H54 (cell line): ENCODE measurements around the gene PLBD2.

Source experiments
- DNase-seq: peaks from one replicate; pipeline ENCODE4 v3.0.0; 2011; ENCODE audit warnings: low spot score, mixed read lengths; ENCODE audit not compliant: insufficient read length
- FAIRE-seq: peaks from 3 replicates; lab custom pipeline; 2011; peaks lifted over from hg19 to GRCh38; lab: Jason Lieb, UNC
- POLR2A ChIP-seq: IDR thresholded peaks from 2 replicates; pipeline ENCODE4 v1.6.1; 2011; ENCODE audit warnings: low read depth, mild to moderate bottlenecking, low read length

PLBD2 gene

DNA sequence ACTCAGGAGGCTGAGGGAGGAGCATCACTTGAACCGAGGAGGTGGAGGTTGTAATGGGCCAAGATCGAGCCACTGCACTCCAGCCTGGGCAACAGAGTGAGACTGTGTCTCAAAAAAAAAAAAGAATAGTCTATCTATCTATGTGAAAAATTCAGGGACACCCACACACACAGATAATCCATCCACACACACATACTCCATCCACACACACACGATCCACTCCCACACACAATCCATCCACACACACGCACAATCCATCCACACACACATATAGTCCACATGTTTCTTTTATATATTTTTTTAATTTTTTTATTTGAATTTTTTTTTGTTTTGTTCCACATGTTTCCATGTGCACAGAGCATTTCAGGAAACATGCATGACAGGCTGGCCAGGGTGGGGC is 42.0 kb downstream of the PLBD2 start:
- no peak for TF ChIP-seq POLR2A
- no peak for FAIRE-seq
- no peak for DNase-seq

GRCh38 chr12:113401066-113402000 is 42.9 kb downstream of the PLBD2 start:
- TF ChIP-seq POLR2A: no peak

DNA sequence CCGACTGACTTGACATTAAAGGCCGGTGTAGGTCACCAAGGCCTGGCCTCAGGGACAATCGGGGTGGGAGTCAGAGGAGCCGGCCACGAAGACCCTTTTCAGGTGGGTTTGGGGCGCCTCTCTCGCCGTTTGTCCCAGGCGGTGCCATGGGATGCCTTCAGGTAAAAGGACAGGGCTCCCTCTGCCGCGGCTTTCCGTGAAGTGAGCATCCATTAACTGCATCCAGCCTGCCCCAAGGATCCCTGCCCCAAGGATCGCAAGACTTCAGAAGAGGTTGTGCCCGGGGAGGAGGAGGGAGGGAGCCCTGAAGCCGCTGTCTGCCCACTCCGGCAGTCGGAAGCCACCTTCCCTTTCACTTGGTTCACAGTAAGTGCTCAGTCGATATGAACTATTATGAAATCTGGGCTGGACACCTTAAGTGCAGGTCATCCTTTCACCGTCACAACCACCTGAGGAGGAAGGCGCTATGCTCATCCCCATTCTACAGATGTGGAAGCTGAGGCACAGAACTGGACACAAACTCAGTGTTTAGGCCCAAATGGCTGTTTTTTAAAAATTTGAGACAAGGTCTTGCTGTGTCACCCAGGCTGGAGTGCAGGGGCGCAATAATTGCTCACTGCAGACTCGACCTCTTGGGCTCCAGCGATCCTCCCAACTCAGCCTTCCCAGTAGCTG is 44.3 kb downstream of the PLBD2 start:
- DNase-seq (no peak), FAIRE-seq (no peak)
- TF ChIP-seq POLR2A: no peak

More at GRCh38 chr12:113401066-113402000, 42.9 kb downstream of the PLBD2 start:
- no peak for DNase-seq
- FAIRE-seq: no peak

- FAIRE-seq (no peak), DNase-seq (no peak)
- no peak for TF ChIP-seq POLR2A
Observed at GRCh38 chr12:113403435-113404415, 45.3 kb downstream of the PLBD2 start, which contains the start of gene SDS. Gene SDS, minus strand, starts transcription at chr12:113403887. Its CDS starts 4,179 bp downstream, at chr12:113399708.

- TF ChIP-seq POLR2A: no peak
- DNase-seq (no peak), FAIRE-seq (no peak)
Observed at GRCh38 chr12:113405694-113406093, 47.3 kb downstream of the PLBD2 start.

GRCh38 chr12:113407931-113408600 is 49.7 kb downstream of the PLBD2 start:
- no peak for FAIRE-seq

DNA sequence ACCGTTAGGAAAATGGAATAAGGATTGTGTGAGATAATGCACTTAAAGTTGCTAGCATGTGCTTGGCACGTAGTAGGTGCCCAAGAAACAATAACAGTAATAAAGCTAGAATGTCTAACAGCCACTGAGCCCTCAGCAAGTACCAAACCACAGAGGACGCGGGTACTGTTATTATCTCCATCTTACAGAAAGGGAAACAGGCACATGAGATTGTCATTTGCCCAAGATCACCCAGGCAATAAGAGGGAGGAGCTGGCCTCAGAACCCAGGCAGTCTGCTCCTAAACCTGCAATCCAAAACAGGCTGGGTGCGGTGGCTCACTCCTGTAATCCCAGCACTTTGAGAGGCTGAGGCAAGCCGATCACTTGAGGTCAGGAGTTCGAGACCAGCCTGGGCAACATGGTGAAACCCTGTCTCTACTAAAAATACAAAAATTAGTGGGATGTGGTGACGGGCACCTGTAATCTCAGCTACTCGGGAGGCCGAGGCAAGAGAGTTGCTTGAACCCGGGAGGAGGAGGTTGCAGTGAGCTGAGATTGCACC is 50.4 kb downstream of the PLBD2 start:
- no peak for TF ChIP-seq POLR2A
- DNase-seq (no peak), FAIRE-seq (no peak)

More at GRCh38 chr12:113407931-113408600, 49.7 kb downstream of the PLBD2 start:
- no peak for DNase-seq
- no peak for TF ChIP-seq POLR2A

DNA sequence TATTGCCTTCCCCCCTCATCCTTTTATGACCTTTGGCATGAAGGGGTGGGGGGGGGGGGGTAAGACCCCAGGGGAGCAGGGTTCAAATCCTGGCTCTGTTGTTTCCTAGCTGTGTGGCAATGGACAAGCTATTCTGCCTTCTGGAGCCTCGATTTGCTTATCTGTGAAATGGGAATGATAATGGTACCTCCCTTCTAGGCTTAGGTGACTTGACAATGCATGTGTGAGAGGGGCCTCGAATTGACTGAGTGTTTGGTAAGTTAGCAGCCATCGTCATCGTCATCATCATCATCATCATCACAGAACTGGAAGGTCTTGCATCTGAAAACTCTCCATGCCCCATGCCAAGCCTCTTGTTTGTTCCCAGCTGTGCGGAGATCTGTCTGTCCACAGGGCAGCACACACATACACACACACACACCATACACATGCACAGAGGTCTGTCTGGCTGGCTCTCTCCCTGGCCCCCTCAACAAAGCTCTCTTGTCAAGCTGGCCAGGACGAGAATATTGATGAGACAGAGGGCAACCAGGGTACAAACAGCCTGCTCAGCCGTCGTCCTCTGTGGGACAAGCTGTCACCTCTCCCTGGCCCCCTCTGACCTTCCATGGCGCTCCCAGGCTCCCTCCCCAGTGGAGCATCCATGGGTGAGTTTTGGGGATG is 51.2 kb downstream of the PLBD2 start:
- DNase-seq: no peak

GRCh38 chr12:113413488-113413939 is 55.1 kb downstream of the PLBD2 start:
- FAIRE-seq: no peak
- no peak for DNase-seq
- TF ChIP-seq POLR2A: no peak

More for the DNA sequence above, 51.2 kb downstream of the PLBD2 start:
- no peak for TF ChIP-seq POLR2A
- FAIRE-seq: no peak

DNA sequence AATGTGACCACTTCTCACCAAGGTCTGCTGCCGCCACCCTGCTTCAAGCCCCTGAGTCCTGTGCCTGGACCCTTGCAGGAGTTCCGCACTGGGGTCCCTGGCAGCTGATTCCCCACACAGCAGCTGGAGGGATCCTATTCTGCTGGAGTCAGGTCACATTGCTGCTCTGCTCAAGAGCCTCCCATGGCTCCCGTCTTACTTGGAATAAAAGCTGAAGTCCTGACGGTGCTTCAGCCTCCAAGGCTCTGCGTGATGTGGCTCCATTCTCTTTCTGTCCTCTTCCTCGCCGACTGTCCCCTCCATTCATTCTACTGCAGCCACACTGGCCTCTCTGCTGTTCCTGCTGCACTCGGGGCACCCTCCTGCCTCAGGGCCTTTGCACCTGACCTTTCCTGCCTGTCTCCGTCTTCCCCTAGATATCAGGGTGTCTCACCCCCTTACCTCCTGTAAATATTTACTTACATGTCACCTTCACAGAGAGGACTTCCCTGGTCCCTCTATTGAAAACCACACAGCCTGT is 56.2 kb downstream of the PLBD2 start:
- no peak for FAIRE-seq
- no peak for DNase-seq
- no peak for TF ChIP-seq POLR2A

DNA sequence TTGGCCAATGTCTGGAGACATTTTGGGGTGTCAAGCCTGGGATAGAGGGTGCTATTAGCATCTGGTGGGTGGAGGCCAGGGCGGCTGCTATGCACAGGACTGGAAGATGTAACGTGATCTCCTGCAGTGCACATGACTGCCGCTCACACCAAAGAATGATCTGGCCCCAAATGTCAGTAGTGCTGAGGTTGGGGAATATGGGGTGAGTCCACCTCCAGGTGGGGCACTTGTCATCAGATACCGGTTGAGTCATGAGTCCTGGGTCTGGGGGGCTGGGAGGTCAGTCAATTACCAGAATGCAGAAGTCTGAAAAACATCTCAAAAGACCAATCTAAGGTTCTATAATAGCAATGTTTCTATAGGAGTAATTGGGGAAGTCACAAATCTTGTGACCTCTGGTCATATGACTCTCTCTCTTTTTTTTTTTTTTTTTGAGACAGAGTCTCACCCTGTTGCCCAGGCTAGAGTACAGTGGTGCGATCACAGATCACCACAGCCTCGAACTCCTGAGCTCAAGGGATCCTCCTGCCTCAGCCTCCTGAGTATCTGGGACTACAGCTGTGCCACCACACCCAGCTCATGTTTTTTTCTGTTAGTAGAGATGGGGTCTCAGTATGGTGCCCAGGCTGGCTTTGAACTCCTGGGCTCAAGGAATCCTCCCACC is 57.8 kb downstream of the PLBD2 start:
- FAIRE-seq (no peak), DNase-seq (no peak)
- TF ChIP-seq POLR2A: no peak
